Right atrium auricular region (tissue), 2 donors: ENCODE data around the gene REEP1. TPM values are rescaled to one million over a fixed set of nuclear protein-coding genes. Genes with fewer than 3 reads are reported as not detected.

ENCODE experiments used
- DNase-seq: peaks from one replicate; pipeline ENCODE4 v3.0.0-alpha.2; 2019; ENCODE audit warnings: low spot score
- H3K27ac ChIP-seq, 2 donors: fragments of 200-600 bp; sonication (generic); 1 replicate in 1 of 2; 2 replicates in 1 of 2; pipeline ENCODE4 v1.5.1; 2016 to 2019
- H3K27me3 ChIP-seq, 2 donors: fragments of 200-600 bp; sonication (generic); one replicate each; pipeline versions ENCODE4 v1.5.1 to v1.6.0; 2017 to 2019
- H3K36me3 ChIP-seq: fragments of 200-600 bp; sonication (generic); one replicate; pipeline ENCODE4 v1.5.1; 2016
- H3K4me1 ChIP-seq, 2 donors: fragments of 200-600 bp; sonication (generic); one replicate each; pipeline versions ENCODE4 v1.5.1 to v1.6.0; 2017 to 2019
- H3K4me3 ChIP-seq, 2 donors: fragments of 200-600 bp; sonication (generic); 1 replicate in 1 of 2; 2 replicates in 1 of 2; pipeline ENCODE4 v1.5.1; 2017 to 2019; ENCODE audit warnings: mild to moderate bottlenecking in 1 of 2, moderate library complexity in 1 of 2
- H3K9me3 ChIP-seq, 2 donors: fragments of 200-600 bp; sonication (generic); one replicate each; pipeline ENCODE4 v1.5.1; 2019
- total RNA-seq, 2 donors: library from RNA; depleted of rRNA; stranded (reverse); fragments of >200 nt; gene quantifications; one replicate each; pipeline ENCODE4 v1.1.0, GENCODE V29; 2016
- TF ChIP-seq, protein P1 (sequence below), 2 donors: fragments of 200-600 bp; sonication (generic); IDR thresholded peaks; one replicate each; pipeline ENCODE4 v1.5.1; 2019; ENCODE audit warnings: antibody characterized with exemption in 2 of 2

REEP1 gene
- total RNA-seq, 2 donors from 2014 or later = 29.4 to 34.2 TPM

DNA sequence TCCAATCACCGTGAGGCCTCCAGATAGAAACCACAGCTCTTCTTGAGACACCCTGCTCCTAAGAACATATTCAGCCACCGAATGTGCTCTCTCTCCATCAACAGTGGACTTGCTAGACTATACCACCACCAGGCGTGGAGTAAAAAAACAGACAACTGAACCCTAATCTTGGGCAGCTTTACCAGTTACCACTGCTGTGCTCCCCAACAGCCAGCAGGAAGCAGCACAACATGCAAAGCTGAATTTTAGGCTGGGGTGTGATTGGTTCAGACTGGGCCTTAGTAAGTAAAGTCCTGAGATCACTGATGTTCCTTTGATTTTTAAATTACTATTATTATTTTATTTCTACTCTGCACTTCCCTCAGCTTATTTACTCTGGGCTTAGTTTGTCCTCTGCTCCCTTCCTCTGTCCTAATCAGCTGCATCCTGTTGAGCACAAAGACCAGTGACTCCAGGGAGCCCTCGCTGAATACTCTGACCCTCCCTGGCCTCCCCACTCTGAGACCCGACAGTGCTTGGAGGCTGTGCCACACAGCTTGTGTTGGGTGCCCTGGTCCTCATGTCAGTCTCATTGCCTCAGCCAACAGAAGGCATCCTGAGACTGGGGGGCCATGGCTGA, 116.3 kb downstream of the REEP1 start:
- no peaks in the 10 kb centered on the region for H3K27me3 ChIP-seq
- peaks cover 0 to 50% of the 10 kb centered on the region in 2 donors for H3K4me1 ChIP-seq
- DNase-seq = peak; percentile 58
- H3K27ac ChIP-seq = peak overlapping the region; percentile 41 to 92
- no peaks in the 10 kb centered on the region for H3K36me3 ChIP-seq
- H3K9me3 ChIP-seq = no peaks in the 10 kb centered on the region
- H3K4me3 ChIP-seq = no peak overlapping the region
- TF ChIP-seq, protein P1, sequence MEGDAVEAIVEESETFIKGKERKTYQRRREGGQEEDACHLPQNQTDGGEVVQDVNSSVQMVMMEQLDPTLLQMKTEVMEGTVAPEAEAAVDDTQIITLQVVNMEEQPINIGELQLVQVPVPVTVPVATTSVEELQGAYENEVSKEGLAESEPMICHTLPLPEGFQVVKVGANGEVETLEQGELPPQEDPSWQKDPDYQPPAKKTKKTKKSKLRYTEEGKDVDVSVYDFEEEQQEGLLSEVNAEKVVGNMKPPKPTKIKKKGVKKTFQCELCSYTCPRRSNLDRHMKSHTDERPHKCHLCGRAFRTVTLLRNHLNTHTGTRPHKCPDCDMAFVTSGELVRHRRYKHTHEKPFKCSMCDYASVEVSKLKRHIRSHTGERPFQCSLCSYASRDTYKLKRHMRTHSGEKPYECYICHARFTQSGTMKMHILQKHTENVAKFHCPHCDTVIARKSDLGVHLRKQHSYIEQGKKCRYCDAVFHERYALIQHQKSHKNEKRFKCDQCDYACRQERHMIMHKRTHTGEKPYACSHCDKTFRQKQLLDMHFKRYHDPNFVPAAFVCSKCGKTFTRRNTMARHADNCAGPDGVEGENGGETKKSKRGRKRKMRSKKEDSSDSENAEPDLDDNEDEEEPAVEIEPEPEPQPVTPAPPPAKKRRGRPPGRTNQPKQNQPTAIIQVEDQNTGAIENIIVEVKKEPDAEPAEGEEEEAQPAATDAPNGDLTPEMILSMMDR (IDR thresholded peaks at IDR 0.05) = peak; percentile 88 to 96

DNA sequence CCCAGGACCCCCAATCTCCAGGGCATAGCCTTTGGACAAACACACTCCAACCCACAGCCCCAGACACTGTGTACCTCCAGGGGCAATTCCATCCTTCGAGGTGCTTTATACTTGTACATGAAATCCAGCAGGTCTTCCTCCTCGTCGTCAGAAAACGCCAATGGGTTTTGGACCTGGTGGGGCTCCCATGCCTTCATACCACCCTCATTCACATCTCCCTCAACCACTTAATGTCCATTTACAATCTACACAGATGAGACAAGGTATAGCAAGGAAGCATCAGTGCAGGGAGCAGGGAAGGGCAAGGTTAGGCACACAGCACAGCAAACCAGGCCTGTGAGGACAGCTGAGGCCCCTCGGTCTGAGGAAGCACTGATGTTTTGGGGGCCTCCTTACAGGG, 117.5 kb downstream of the REEP1 start:
- TF ChIP-seq, protein P1 (IDR thresholded peaks at IDR 0.05) = no peak

DNA sequence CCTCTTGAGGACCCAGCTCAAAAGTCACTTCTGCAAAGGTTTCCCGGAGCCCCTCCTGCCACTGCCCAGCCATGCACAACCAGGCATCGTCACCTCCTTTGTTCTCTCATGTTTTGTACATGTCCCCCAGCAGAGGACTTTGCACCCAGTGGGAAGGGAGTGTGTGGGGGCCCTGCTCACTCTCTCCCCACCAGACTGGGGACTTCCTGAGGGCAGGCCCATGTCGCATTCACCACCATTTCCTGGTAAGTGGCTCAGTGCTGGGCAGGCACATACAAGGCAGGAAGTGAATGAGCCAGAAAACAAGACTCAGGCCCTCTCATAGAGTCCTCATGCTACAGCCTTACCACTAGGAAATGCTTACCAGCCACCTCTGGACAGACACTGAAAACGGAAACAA, 119.3 kb downstream of the REEP1 start:
- DNase-seq = peak; percentile 18
- peaks cover 0 to 34% of the 10 kb centered on the region in 2 donors for H3K4me1 ChIP-seq

More for the DNA sequence above, 117.5 kb downstream of the REEP1 start:
- Histone ChIP-seq H3K36me3 (no peaks in the 10 kb centered on the region), H3K4me1 (peaks cover 0 to 38% of the 10 kb centered on the region in 2 donors), H3K27me3 (no peaks in the 10 kb centered on the region), H3K4me3 (no peak overlapping the region), H3K9me3 (no peaks in the 10 kb centered on the region), H3K27ac (no peak overlapping the region)
- peak; percentile 32 for DNase-seq

DNA sequence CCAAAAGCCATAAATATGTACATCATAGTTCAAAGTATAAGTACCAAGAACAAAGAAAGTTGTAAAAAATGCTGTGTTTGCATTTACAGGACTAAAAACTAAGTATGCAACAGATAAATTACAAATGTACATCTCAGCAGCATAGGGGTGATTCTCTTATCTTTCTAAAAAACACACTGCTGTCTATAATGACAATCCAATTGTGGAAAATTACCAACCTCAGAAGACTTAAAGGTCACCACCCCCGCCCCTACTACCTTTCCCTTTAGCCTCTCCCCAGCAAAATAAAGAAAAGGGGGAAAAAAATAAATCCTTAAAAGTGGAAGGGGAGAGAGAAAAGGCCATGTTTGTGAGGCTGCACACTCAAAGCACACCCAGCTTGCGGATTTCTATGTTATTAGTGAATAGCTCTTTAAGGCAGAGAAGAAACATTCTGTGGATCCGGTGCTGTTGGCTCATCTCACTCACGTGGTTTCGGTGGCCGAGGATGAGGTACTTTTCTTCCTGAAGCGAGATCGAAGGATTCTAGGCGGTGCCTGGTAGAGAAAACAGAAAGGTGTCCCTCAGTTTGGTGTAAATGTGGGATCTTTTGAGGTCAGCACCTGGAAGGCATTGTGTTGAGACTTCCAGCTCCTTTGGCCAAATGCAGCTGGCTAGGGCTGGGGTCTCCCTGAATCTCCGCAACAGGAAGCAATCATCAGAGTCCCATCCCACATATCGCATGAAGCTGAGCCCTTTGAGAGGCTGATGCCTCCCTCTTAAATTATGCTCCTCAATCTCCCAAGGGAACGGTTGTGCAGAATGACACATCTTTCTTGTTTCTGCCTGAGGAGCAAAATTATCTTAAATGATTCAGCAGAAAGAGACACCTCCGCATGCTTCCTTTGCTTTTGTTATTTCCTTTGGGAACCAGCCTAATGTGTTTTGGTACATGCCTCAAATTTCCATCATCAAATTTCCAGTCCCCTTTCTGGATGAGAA, 120.6 kb downstream of the REEP1 start:
- TF ChIP-seq, protein P1 (IDR thresholded peaks at IDR 0.05) = no peak
- DNase-seq = peak; percentile 52
- peaks cover 0 to 22% of the 10 kb centered on the region in 2 donors for H3K4me1 ChIP-seq
- H3K36me3 ChIP-seq = peaks cover 17% of the 10 kb centered on the region
- H3K27ac ChIP-seq = no peak overlapping the region
- no peaks in the 10 kb centered on the region for H3K27me3 ChIP-seq
- H3K9me3 ChIP-seq = no peaks in the 10 kb centered on the region
- no peak overlapping the region for H3K4me3 ChIP-seq

More for the DNA sequence above, 119.3 kb downstream of the REEP1 start:
- H3K36me3 ChIP-seq = peaks cover 6% of the 10 kb centered on the region
- no peak overlapping the region for H3K4me3 ChIP-seq
- no peak overlapping the region for H3K27ac ChIP-seq
- TF ChIP-seq, protein P1 (IDR thresholded peaks at IDR 0.05) = no peak
- no peaks in the 10 kb centered on the region for H3K27me3 ChIP-seq
- no peaks in the 10 kb centered on the region for H3K9me3 ChIP-seq

DNA sequence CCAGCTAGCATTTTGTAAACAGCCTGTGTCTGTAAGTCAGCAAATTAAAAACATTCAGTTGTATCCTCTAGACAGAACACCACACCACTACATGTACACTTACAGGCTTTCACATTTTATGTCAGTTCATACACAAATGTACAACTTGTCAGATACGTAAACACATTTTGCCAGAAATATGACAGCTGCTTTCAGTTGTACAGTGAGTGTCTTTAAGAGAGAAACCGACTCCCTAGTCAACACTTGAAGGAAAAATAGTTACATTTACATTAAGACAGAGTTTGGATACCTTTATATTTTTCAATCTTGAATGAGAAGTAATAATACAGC, 123.0 kb downstream of the REEP1 start:
- H3K4me1 ChIP-seq = peaks cover 0 to 15% of the 10 kb centered on the region in 2 donors
- peaks cover 38% of the 10 kb centered on the region for H3K36me3 ChIP-seq
- no peaks in the 10 kb centered on the region for H3K27me3 ChIP-seq
- no peaks in the 10 kb centered on the region for H3K9me3 ChIP-seq
- TF ChIP-seq, protein P1 (IDR thresholded peaks at IDR 0.05) = no peak
- no peak for DNase-seq
- no peak overlapping the region for H3K27ac ChIP-seq
- H3K4me3 ChIP-seq = no peak overlapping the region
